IgD-negative memory B cell (primary cell): Measurements from ENCODE around the gene RCOR3. TPM values are rescaled to one million over a fixed set of nuclear protein-coding genes. Genes with fewer than 3 reads are reported as not detected.

Experiments used
- H3K27ac Mint-ChIP-seq, 3 donors: one replicate each; pipeline ENCODE4 v1.8.0; 2020 to 2022; ENCODE audit warnings: mild to moderate bottlenecking in 3 of 3, mixed read lengths in 3 of 3, moderate library complexity in 1 of 3
- H3K27me3 Mint-ChIP-seq: one replicate; pipeline ENCODE4 v1.8.0; 2021; ENCODE audit warnings: mixed read lengths
- H3K36me3 Mint-ChIP-seq: one replicate; pipeline ENCODE4 v1.8.0; 2020; ENCODE audit warnings: mild to moderate bottlenecking, mixed read lengths
- H3K4me1 Mint-ChIP-seq, 3 donors: one replicate each; pipeline ENCODE4 v1.8.0; 2020 to 2022; ENCODE audit warnings: mixed read lengths in 3 of 3, mild to moderate bottlenecking in 1 of 3
- H3K4me3 Mint-ChIP-seq, 4 donors: one replicate each; pipeline ENCODE4 v1.8.0; 2020 to 2022; ENCODE audit warnings: mild to moderate bottlenecking in 4 of 4, mixed read lengths in 4 of 4, moderate library complexity in 3 of 4
- H3K9me3 Mint-ChIP-seq, 3 donors: one replicate each; pipeline ENCODE4 v1.8.0; 2020 to 2021; ENCODE audit warnings: mixed read lengths in 3 of 3, mild to moderate bottlenecking in 1 of 3
- polyA plus RNA-seq: library from polyadenylated mRNA; unstranded; fragments of 300-500 nt; fragmentation: Illumina TruSeq; gene quantifications from one replicate; pipeline ENCODE4 v1.2.3, GENCODE V29; 2021

Gene RCOR3
- polyA plus RNA-seq, 1 donor from 2014 or later, result 37.5 TPM

DNA sequence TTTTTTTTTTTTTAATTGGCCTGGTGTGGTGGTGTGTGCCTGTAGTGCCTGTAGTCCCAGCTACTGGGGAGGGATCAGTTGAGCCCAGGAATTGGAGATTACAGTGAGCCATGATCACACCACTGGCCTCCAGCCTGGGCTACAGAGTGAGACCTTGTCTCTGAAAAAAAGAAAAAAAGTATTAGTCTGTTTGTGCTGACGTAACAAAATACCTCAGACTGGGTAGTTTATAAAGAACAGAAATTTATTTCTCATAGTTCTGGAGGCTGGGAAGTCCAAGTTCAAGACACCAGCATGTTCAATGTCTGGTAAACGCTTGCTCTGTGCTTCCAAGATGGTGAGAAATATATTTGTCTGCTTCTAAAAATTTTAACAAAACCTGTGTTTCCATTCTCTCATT lies 93.3 kb downstream of the RCOR3 start:
- Mint-ChIP-seq H3K27me3 (no peaks in the 10 kb centered on the region), H3K27ac (peak overlapping the region; percentile 21 to 89 (median 51)), H3K9me3 (peaks cover 0 to 4% (median 0%) of the 10 kb centered on the region in 3 donors), H3K36me3 (peaks cover 7% of the 10 kb centered on the region), H3K4me1 (peaks cover 50 to 55% (median 51%) of the 10 kb centered on the region in 3 donors), H3K4me3 (peak overlapping the region in 3 of 4 donors; percentile 54 to 95 (median 89))

GRCh38 chr1:211352985-211353515 lies 93.9 kb downstream of the RCOR3 start:
- H3K36me3 Mint-ChIP-seq, result peaks cover 7% of the 10 kb centered on the region

DNA sequence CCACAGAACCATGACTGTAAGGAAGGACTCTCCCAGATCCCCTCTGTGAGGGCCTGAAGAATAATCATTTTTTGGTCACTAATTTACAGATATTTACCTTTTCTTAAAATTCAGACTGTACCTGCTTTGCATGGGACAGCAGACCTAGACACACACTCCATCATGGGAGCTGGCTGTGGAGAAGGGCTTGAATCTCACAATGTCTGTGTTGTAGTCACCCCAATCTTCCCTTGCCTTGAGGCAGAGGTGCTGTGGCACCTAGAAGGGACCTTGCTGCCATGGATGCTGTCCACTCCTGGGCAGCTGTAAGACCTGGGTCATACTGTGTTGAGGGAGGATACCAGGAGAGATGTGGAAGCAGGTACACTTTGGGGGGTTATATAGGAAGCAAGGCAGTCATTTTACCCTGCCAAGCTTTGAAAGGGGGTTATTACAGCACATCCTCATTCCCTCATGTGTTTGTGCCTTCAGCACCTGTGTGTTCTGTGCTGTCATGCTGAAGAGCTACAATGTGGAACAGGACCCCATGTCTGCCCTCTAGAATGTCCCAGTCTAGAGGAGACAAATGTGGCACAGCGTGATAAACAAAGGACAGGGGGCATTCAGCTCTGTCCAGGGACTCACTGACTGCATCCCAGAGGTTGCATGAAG lies 94.5 kb downstream of the RCOR3 start:
- Mint-ChIP-seq H3K27ac (peak overlapping the region; percentile 21 to 89 (median 51)), H3K27me3 (no peaks in the 10 kb centered on the region), H3K36me3 (peaks cover 3% of the 10 kb centered on the region), H3K9me3 (peaks cover 0 to 4% (median 0%) of the 10 kb centered on the region in 3 donors), H3K4me3 (peak overlapping the region in 3 of 4 donors; percentile 54 to 95 (median 89)), H3K4me1 (peaks cover 44 to 46% (median 45%) of the 10 kb centered on the region in 3 donors)

More at GRCh38 chr1:211352985-211353515, 93.9 kb downstream of the RCOR3 start:
- H3K9me3 Mint-ChIP-seq, result peaks cover 0 to 4% (median 0%) of the 10 kb centered on the region in 3 donors
- H3K27ac Mint-ChIP-seq, result peak overlapping the region; percentile 21 to 89 (median 51)
- H3K4me3 Mint-ChIP-seq, result peak overlapping the region; percentile 54 to 95 (median 79)
- no peaks in the 10 kb centered on the region for H3K27me3 Mint-ChIP-seq
- H3K4me1 Mint-ChIP-seq, result peaks cover 44 to 49% (median 49%) of the 10 kb centered on the region in 3 donors

DNA sequence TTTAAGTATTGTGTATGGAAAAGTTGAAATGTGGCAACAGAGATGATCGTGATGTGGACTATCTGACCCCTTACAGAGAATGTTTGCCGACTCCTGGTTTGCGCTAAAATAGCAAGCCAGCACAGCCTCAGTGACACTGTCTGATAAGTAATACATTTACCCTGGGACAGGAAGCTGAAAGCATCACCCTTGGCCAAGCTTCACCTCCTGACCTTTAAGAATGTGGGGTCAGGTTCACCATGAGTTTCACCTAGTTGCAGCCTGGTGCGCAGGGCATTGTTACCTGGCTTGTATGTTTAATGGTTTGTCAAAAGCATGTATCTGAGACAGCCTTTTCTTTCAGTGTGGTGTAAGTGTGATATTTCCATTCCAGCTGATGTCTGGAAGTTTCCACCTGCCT lies 96.7 kb downstream of the RCOR3 start:
- Mint-ChIP-seq H3K36me3 (peaks cover 3% of the 10 kb centered on the region), H3K4me1 (peaks cover 31 to 34% (median 33%) of the 10 kb centered on the region in 3 donors), H3K9me3 (peaks cover 0 to 4% (median 0%) of the 10 kb centered on the region in 3 donors), H3K4me3 (no peak overlapping the region), H3K27me3 (no peaks in the 10 kb centered on the region), H3K27ac (peak overlapping the region in 1 of 3 donors; percentile 95)

GRCh38 chr1:211356723-211357407 lies 97.7 kb downstream of the RCOR3 start:
- no peak overlapping the region for H3K4me3 Mint-ChIP-seq
- peaks cover 23 to 26% (median 26%) of the 10 kb centered on the region in 3 donors for H3K4me1 Mint-ChIP-seq
- H3K27ac Mint-ChIP-seq, result peak overlapping the region in 2 of 3 donors; percentile 18 to 95
- peaks cover 0 to 2% (median 0%) of the 10 kb centered on the region in 3 donors for H3K9me3 Mint-ChIP-seq
- no peaks in the 10 kb centered on the region for H3K27me3 Mint-ChIP-seq
- peaks cover 3% of the 10 kb centered on the region for H3K36me3 Mint-ChIP-seq

GRCh38 chr1:211358685-211359084 lies 99.5 kb downstream of the RCOR3 start:
- H3K4me3 Mint-ChIP-seq, result no peak overlapping the region
- H3K27me3 Mint-ChIP-seq, result no peaks in the 10 kb centered on the region
- peaks cover 9 to 13% (median 12%) of the 10 kb centered on the region in 3 donors for H3K4me1 Mint-ChIP-seq
- no peaks in the 10 kb centered on the region for H3K36me3 Mint-ChIP-seq
- H3K9me3 Mint-ChIP-seq, result no peaks in the 10 kb centered on the region
- H3K27ac Mint-ChIP-seq, result no peak overlapping the region

DNA sequence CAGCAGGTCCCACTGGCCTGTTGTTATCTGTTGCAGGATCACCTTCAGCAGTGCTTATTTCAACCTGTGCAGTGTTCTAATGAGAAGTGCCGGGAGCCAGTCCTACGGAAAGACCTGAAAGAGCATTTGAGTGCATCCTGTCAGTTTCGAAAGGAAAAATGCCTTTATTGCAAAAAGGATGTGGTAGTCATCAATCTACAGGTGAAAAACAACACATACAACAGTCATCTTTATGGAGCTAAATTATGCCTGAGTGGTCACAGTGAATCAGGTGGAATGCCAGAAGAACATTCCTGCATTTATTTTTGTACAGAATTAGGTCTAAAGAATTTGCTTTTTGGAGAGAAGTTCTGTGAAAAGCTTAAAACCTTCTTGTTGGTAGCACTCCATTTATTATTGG lies 100.7 kb downstream of the RCOR3 start:
- Mint-ChIP-seq H3K36me3 (no peaks in the 10 kb centered on the region), H3K4me1 (peaks cover 3 to 9% (median 4%) of the 10 kb centered on the region in 3 donors), H3K27ac (peak overlapping the region in 2 of 3 donors; percentile 4 to 65), H3K9me3 (no peaks in the 10 kb centered on the region), H3K27me3 (no peaks in the 10 kb centered on the region), H3K4me3 (no peak overlapping the region)

DNA sequence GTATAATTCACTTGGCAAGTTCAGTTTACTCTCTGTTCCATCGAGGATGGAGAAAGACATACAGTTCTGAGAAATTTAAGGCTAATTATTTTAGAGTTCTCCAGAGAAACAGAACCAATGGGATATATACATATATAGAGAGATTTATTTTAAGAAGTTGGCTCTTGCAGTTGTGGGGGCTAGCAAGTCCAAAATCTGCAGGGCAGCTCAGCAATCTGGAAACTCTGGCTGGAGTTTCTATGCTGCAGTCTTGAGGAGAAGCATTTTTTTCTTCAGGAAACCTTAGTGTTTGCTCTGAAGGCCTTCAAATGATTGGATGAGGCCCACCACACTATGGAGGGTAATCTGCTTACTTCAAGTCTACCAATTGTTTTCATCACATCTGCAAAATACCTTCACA lies 102.0 kb downstream of the RCOR3 start:
- no peaks in the 10 kb centered on the region for H3K36me3 Mint-ChIP-seq
- no peaks in the 10 kb centered on the region for H3K27me3 Mint-ChIP-seq
- H3K9me3 Mint-ChIP-seq, result no peaks in the 10 kb centered on the region
- peak overlapping the region in 1 of 3 donors; percentile 12 for H3K27ac Mint-ChIP-seq
- H3K4me3 Mint-ChIP-seq, result no peak overlapping the region
- peaks cover 0 to 5% (median 0%) of the 10 kb centered on the region in 3 donors for H3K4me1 Mint-ChIP-seq

Other genes starting within 250 kb of the RCOR3 start
- gene KCNH1, start 125.2 kb upstream of the RCOR3 start, polyA plus RNA-seq, result 0.14 TPM
- 78.6 TPM for gene TRAF5, start 67.5 kb downstream of the RCOR3 start, polyA plus RNA-seq
- not detected for gene RD3, start 232.8 kb downstream of the RCOR3 start, polyA plus RNA-seq